ENCODE data around the gene CEP70.
"Not testable (repeated sequence)": the region's sequence is repeated elsewhere in the genome, so short reads cannot be mapped to it uniquely, and the experiment has no call there.

CEP70 gene

DNA sequence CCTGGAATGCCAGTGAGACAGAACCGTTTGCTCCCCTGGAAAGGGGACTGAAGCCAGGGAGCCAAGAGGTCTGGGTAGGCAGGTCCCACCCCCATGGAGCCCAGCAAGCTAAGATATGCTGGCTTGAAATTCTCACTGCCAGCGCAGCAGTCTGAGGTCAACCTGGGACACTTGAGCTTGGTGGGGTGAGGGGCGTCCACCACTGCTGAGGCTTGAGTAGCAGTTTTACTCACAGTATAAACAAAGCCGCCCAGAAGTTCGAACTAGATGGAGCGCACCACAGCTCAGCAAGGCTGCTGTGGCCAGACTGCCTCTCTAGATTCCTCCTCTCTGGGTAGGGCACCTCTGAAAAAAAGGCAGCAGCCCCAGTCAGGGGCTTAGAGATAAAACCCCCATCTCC is 33.6 kb downstream of the CEP70 start:
- TF ChIP-seq, protein P1, sequence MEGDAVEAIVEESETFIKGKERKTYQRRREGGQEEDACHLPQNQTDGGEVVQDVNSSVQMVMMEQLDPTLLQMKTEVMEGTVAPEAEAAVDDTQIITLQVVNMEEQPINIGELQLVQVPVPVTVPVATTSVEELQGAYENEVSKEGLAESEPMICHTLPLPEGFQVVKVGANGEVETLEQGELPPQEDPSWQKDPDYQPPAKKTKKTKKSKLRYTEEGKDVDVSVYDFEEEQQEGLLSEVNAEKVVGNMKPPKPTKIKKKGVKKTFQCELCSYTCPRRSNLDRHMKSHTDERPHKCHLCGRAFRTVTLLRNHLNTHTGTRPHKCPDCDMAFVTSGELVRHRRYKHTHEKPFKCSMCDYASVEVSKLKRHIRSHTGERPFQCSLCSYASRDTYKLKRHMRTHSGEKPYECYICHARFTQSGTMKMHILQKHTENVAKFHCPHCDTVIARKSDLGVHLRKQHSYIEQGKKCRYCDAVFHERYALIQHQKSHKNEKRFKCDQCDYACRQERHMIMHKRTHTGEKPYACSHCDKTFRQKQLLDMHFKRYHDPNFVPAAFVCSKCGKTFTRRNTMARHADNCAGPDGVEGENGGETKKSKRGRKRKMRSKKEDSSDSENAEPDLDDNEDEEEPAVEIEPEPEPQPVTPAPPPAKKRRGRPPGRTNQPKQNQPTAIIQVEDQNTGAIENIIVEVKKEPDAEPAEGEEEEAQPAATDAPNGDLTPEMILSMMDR (IDR thresholded peaks at IDR 0.05; ENCODE audit: insufficient read depth, low read length, poor library complexity, severe bottlenecking): no peak
- DNase-seq (ENCODE audit: extremely low read depth, insufficient read length): no peak
- H3K36me3 ChIP-seq (ENCODE audit: control insufficient read depth, insufficient read depth, low read length): no peaks in the 10 kb centered on the region
- H3K27me3 ChIP-seq (replicated peaks; ENCODE audit: control insufficient read depth, insufficient read depth, low read length): no peaks in the 10 kb centered on the region
- H3K4me3 ChIP-seq (replicated peaks; ENCODE audit: low read depth, low read length): no peak overlapping the region

DNA sequence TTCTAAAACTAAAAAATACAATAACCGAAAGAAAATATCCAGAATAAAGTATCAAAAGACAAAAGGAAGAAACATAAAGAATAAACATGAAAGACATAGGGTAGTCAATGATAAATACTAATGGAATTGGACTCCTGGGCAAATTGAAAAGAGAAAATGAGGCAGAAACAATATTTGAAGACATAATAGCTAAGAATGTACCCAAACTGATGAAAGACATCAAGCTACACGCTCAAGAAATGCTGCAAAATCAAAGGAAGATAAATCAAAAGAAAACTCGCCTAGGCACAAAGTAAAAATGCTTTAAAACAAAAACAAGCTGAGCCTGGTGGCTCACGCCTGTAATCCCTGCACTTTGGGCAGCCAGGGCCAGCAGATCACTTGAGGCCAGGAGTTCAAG is 34.9 kb downstream of the CEP70 start:
- Histone ChIP-seq H3K27me3 (replicated peaks; ENCODE audit: control insufficient read depth, insufficient read depth, low read length) (no peaks in the 10 kb centered on the region), H3K36me3 (ENCODE audit: control insufficient read depth, insufficient read depth, low read length) (no peaks in the 10 kb centered on the region), H3K4me3 (replicated peaks; ENCODE audit: low read depth, low read length) (no peak overlapping the region)
- TF ChIP-seq, protein P1 (IDR thresholded peaks at IDR 0.05; ENCODE audit: insufficient read depth, low read length, poor library complexity, severe bottlenecking): no peak
- DNase-seq (ENCODE audit: extremely low read depth, insufficient read length): no peak

DNA sequence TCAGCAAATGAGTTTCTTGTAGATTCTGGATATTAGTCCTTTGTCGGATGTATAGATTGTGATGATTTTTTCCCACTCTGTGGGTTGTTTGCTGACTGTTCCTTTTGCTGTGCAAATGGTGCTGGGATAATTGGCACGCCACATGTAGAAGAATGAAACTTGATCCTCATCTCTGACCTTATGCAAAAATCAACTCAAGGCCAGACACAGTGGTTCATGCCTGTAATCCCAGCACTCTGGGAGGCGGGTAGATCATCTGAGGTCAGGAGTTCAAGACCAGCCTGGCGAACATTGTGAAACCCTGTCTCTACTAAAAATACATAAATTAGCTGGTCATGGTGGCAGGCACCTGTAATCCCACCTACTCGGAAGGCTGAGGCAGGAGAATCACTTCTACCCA is 39.3 kb downstream of the CEP70 start:
- not testable (repeated sequence) for H3K4me3 ChIP-seq (replicated peaks; ENCODE audit: low read depth, low read length); H3K27me3 ChIP-seq (replicated peaks; ENCODE audit: control insufficient read depth, insufficient read depth, low read length); DNase-seq (ENCODE audit: extremely low read depth, insufficient read length); H3K36me3 ChIP-seq (ENCODE audit: control insufficient read depth, insufficient read depth, low read length)

DNA sequence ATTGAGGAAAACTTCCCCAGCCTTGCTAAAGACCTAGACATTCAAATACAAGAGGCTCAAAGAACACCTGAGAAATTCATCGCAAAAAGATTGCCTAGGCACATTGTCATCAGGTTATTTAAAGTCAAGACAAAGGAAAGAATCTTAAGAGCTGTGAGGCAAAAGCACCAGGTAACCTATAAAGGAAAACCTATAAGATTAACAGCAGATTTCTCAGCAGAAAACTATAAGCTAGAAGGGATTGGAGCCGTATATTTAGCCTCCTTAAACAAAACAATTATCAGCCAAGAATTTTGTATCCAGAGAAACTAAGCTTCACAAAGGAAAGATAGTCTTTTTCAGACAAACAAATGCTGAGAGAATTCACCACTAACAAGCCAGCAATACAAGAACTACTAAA is 43.1 kb downstream of the CEP70 start:
- H3K4me3 ChIP-seq (replicated peaks; ENCODE audit: low read depth, low read length); H3K36me3 ChIP-seq (ENCODE audit: control insufficient read depth, insufficient read depth, low read length); DNase-seq (ENCODE audit: extremely low read depth, insufficient read length); H3K27me3 ChIP-seq (replicated peaks; ENCODE audit: control insufficient read depth, insufficient read depth, low read length): not testable (repeated sequence)

DNA sequence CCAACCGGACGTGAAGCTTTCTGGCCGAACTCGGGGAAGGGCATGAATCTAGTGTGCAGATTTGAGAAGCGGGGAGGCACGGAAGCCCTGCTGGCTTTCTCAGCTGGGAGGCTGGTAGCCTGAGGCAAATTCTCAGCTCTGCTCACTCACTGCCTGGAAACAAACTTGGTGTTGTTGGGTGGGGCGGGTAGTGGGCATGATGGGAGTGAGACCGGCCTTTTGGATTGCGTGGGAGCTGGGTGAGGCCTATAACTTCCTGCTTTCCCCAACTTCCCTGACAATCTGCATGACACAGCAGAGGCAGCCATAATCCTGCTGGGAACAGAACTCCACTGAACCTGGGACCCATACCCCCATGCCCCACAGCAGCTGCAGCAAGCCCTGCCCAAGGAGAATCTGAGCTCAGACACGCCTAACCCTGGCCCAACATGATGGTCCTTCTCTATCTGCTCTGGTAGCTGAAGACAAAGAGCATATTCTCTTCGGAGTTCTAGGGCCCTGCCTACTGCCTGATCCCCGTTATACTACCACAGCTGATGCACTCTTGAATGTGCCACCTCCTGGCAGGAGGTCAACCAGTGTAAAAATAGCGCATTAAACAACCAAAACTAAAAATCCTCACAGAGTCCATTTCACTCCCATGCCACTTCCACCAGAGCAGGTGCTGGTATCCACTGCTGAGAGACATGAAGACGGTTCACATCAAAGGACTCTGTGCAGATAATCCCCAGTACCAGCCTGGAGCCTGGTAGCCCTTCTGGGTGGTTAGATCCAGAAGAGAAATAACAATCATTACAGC is 44.7 kb downstream of the CEP70 start:
- no peak for DNase-seq (ENCODE audit: extremely low read depth, insufficient read length)
- Histone ChIP-seq H3K27me3 (replicated peaks; ENCODE audit: control insufficient read depth, insufficient read depth, low read length) (no peaks in the 10 kb centered on the region), H3K36me3 (ENCODE audit: control insufficient read depth, insufficient read depth, low read length) (no peaks in the 10 kb centered on the region), H3K4me3 (replicated peaks; ENCODE audit: low read depth, low read length) (no peak overlapping the region)
- TF ChIP-seq, protein P1 (IDR thresholded peaks at IDR 0.05; ENCODE audit: insufficient read depth, low read length, poor library complexity, severe bottlenecking): no peak

DNA sequence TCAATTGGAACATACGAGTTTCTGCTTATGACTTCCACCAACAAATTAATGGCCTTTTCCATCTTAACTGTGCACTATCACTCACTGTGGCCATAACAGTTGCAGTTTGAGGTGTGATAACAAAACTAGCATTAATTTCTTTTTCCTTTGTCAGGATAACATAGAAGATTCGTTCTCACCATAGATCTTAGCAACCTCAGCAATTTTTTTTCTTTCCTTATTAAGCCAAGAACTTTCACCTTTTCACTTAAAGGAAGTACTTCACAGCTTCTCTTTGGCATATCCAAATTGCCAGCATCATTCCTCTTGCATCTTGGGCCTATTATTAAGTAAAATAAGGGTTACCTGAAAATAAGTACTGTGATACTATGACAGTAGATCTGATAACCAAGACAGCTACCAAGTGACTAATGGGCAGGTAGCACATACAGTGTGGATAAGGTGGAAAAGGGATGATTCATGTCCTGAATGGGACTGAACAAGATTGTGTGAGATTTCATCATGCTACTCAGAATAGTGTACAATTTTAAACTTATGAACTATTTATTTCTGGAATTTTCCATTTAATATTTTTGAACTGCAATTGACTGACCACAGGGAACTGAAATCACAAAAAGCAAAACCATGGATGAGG is 46.6 kb downstream of the CEP70 start:
- TF ChIP-seq, protein P1 (IDR thresholded peaks at IDR 0.05; ENCODE audit: insufficient read depth, low read length, poor library complexity, severe bottlenecking): no peak
- Histone ChIP-seq H3K36me3 (ENCODE audit: control insufficient read depth, insufficient read depth, low read length) (no peaks in the 10 kb centered on the region), H3K27me3 (replicated peaks; ENCODE audit: control insufficient read depth, insufficient read depth, low read length) (no peaks in the 10 kb centered on the region), H3K4me3 (replicated peaks; ENCODE audit: low read depth, low read length) (no peak overlapping the region)
- DNase-seq (ENCODE audit: extremely low read depth, insufficient read length): no peak
